ENCODE data around the gene TRIM28.
"Not testable (repeated sequence)": the region's sequence is repeated elsewhere in the genome, so short reads cannot be mapped to it uniquely, and the experiment has no call there.

The TRIM28 gene

DNA sequence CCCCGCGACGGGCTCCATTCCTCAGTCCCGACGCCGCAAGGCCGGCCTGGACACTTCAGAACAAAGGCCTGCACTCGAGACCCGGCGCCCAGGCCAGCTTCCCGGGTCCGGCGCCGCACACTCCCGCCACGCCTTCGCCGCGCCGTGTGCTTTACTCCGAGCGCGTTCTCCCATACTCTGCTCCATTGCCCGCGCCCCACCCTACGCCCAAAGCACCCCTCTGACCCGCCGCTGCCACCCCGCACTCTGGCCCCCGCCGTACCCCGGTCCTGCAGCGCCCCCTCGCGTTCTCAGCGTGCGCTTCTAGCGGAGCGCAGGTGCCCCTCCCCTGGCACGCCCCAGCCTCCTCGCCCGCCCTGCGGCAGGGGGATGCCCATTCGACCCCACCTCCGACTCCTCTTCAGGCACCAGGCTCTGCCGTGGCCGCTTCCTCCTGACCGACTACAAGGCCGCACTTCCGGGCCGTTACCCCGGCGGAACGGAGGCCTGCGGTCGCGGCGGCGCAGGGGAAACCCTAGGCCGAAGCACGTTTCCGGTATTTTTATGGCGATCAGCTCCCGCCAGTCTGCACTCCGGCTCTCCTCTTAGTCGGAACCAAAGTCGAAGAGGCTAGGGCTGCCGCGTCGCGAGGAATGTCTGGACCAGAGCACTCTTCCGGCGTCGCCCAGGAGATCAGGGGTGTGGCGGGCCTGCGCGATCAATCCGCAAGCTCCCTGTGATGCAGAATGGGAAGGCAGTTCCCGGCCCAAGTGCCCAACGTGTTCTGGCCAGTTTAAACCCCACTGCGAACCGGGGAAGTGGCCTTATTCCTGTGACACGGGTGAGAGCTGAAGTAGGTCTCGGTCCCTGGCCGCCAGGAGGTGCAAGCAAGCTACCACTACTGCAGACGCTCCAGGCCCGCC is 24.3 kb upstream of the TRIM28 start, which contains the start of gene ZBTB45:
Gene ZBTB45 (minus strand): TSS at position 456 of the 902 bp plus-strand sequence. CDS start 2,137 bp downstream, outside the sequence.
- peak; percentile 86 for DNase-seq (ENCODE audit: low read depth)

GRCh38 chr19:58520257-58520599 is 23.6 kb upstream of the TRIM28 start:
- DNase-seq (ENCODE audit: low read depth): no peak

- DNase-seq (ENCODE audit: low read depth): no peak
Measured at GRCh38 chr19:58521651-58522050, 22.2 kb upstream of the TRIM28 start.

GRCh38 chr19:58522709-58523108 is 21.2 kb upstream of the TRIM28 start:
- no peak for DNase-seq (ENCODE audit: low read depth)

DNA sequence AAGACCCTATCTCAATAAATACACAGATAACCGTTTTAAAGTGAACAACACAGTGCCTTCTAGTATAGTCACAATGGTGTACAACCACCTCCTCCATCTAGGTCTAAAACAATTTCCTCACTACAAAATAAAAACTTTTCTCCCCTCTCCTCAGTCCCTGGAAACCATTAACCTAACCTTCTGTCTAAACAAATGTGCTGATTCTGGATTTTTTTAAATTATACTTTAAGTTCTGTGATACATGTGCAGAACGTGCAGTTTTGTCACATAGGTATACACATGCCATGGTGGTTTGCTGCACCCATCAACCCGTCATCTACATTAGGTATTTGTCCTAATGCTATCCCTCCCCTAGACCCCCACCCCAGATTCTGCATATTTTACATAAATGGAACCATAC is 14.5 kb upstream of the TRIM28 start:
- no peak for DNase-seq (ENCODE audit: low read depth)

DNA sequence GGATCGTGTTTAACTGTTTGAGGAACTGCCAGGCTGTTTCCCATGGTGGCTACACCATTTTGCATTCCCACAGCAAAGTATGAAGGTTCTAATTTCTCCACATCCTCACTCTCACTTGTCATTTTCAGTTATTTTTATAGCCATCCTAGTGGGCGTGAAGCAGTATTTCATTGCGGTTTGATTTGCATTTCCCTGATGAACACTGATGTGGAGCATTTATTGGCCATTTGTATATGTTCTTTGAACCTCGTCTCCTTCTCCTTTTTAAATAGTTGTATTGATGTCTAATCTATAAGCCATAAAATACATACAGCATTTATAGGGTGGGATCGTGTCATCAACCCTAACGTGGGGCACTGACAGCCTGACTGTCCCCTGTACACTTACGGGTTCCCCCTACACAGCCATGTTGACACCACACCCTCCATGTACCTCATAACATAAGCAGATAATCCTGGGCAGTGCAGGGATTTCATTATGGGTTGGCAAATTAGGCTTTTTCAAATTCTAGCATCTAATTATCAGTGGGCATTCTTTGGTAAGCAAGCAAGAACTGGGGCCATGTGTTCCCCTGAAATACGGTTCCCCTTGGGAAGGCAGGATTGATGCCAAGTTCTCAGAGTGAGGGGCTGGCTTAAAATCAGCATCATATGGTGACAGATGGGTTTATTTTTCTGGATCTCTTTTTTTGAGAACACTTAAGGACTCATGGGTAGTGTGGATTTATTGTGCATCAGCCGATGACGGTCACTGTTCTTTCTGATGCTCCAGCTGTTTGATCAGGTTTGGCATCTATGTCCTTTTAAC is 12.6 kb upstream of the TRIM28 start:
- no peak for DNase-seq (ENCODE audit: low read depth)

DNA sequence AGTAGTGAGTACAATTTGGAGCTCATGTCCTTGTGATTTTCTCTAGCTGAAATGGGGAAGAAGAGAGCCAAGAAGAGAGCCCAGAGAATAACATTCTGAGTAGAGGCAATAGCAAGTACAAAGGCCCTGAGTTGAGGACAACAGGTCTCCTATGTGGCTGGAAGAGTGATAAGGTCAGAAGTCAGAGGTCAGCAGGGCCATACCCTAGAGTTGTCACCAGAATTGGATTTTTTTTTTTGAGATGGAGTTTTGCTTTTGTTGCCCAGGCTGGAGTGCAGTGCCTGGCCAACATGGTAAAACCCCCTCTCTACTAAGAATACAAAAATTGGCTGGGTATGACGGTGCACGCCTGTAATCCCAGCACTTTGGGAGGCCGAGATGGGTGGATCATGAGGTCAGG is 8.0 kb upstream of the TRIM28 start:
- no peak for DNase-seq (ENCODE audit: low read depth)

DNA sequence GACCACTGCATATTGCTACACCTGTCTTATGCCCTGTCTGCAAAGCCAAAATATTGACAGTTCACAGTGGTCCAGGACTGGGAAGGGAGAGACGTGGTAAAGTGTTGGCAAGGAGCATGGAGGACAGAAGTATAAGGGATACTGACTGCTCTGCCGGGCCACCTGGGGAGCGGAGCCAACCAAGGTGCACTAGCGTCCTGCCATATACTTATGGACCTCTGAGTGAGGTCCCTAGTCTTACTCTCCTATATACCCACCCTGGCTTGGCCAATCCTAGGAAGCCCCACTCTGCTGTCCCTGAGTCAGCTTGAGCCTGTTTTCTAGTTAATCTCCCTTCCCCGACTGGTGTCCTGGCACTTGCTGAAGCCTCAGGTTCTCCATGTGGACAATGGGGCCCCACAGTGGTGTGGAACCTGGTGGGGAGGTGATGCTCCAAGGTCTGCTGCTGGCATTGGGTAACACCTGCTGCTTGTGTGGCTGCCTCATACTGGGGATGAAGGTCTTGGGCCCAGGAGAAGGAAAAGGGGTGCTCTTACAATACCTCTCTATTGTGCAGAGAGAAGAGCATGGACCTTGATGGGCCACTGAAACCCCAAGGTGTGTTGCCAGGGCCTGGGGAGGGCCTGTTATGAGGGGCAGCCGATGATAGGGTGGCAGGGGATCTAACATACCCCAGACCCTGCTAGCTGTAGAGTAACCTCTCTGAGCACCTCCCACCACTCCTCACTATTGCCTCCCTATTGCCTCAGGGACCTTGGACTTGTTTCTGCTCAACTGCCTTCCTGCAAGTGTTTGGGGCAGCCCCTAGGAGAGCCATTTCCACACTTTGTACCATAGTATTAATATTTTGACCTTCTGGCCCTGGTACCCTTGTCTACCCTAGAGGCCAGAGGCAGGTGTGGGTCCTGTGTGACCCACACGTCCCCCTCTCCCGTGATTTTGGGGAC is 6.7 kb upstream of the TRIM28 start:
- DNase-seq (ENCODE audit: low read depth): no peak

DNA sequence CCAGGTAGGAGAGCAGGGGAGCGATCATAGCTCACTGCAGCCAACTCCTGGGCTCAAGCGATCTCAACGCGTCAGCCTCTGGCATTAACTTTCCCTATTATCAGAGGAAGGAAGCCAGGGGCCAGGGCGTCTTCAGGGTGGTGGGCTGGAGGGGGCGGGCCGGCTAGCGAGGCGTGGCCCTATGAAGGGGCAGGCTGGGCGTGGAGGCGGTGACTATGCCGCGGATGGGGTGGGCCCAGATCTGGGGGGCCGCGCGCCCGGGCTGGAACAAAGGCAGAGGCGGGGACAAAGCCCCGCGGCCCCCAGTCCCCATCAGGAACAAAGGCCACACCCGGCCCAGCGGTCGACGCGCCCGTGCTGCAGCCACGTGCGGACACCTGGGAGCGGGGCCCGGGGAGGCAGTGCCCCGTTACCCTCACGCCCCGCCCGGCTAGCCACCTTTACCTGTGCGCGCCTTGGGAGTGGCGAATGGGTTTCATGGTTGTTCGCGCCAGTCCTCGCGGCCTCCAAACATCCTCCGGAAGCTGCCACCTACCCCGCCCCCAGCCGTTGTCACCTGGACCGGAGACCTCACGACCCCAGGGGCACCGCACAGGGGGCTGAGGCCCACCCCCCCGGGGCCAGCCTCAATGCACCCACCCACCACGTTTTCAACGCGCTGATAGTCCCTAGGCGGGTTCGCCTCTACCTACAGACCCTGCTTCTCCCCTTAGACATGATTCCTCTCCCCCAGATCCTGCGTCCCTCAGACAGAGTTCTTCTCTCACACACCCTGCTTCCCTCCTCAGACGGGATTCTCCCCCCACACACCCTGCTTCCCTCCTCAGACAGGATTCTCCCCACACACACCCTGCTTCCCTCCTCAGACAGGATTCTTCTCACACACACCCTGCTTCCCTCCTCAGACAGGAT is 5.4 kb upstream of the TRIM28 start:
- DNase-seq (ENCODE audit: low read depth): no peak

- DNase-seq (ENCODE audit: low read depth): not testable (repeated sequence)
Measured at GRCh38 chr19:58539169-58539559, 4.7 kb upstream of the TRIM28 start.

DNA sequence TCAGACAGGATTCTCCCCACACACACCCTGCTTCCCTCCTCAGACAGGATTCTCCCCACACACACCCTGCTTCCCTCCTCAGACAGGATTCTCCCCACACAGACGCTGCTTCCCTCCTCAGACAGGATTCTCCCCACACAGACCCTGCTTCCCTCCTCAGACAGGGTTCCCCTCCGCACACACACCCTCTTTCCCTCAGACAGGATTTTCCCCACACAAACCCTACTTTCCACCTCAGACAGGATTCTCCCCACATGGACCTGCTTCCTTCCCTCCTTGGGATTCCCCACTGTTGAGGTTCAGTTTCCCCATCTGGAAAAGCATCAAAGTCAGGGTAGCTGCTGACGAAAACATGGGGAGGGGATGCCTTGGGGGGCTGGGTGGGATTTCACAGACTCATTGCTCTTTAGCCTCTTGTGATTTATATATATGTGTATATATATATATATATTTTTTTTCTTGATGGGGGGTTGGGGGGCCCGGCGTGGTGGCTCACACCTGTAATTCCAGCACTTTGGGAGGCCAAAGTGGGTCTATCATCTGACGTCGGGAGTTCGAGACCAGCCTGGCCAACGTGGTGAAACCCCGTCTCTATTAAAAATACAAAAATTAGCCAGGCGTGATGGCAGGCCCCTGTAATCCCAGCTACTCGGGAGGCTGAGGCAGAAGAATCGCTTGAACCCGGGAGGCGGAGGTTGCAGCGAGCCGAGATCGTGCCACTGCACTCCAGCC is 1.1 kb upstream of the TRIM28 start:
- not testable (repeated sequence) for DNase-seq (ENCODE audit: low read depth)

- DNase-seq (ENCODE audit: low read depth): peak; percentile 43
Measured at GRCh38 chr19:58544591-58545285, 874 bp downstream of the TRIM28 start.

- DNase-seq (ENCODE audit: low read depth): no peak
Measured at GRCh38 chr19:58545286-58546018, 1.6 kb downstream of the TRIM28 start.

GRCh38 chr19:58546019-58546530 is 2.2 kb downstream of the TRIM28 start:
- DNase-seq (ENCODE audit: low read depth): no peak

DNA sequence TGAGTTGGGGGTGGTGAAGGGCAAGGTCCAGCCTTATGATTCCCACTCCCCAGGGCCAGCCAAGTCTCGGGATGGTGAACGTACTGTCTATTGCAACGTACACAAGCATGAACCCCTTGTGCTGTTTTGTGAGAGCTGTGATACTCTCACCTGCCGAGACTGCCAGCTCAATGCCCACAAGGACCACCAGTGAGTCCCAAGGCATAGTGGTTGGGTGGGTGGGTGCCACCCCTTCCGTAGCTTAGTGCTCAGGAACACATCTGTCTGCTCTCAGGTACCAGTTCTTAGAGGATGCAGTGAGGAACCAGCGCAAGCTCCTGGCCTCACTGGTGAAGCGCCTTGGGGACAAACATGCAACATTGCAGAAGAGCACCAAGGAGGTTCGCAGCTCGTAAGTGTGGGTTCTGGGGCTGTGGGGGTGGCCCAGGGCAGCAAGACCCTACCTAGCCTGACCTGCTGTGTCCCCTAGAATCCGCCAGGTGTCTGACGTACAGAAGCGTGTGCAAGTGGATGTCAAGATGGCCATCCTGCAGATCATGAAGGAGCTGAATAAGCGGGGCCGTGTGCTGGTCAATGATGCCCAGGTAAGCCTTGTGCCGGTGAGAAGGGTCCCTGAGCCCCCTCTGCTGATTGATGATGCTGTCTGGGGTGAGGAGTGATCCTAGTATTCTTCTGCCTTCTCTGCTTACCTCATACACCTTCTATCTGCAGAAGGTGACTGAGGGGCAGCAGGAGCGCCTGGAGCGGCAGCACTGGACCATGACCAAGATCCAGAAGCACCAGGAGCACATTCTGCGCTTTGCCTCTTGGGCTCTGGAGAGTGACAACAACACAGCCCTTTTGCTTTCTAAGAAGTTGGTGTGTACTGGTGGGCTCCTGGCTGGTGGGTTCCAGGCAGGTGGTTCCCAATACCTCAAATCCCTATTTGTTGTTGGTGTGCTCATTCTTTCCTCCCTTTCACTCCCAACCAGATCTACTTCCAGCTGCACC is 3.8 kb downstream of the TRIM28 start:
- no peak for DNase-seq (ENCODE audit: low read depth)

DNA sequence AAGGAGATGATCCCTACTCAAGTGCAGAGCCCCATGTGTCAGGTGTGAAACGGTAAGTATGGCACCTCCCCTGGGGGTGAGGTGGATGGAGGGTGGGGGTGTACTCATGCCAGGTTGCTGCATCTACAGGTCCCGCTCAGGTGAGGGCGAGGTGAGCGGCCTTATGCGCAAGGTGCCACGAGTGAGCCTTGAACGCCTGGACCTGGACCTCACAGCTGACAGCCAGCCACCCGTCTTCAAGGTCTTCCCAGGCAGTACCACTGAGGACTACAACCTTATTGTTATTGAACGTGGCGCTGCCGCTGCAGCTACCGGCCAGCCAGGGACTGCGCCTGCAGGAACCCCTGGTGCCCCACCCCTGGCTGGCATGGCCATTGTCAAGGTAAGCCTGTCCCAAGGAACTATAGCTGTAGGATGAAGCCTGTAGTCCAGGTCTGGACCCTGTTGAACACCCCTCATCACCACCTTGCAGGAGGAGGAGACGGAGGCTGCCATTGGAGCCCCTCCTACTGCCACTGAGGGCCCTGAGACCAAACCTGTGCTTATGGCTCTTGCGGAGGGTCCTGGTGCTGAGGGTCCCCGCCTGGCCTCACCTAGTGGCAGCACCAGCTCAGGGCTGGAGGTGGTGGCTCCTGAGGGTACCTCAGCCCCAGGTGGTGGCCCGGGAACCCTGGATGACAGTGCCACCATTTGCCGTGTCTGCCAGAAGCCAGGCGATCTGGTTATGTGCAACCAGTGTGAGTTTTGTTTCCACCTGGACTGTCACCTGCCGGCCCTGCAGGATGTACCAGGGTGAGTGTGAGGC is 5.2 kb downstream of the TRIM28 start:
- no peak for DNase-seq (ENCODE audit: low read depth)

Data from stimulated activated CD8-positive, alpha-beta memory T cell treated with anti-CD3 and anti-CD28 coated beads, Interleukin-7, amount 100 ng/mL, for 24 hours (primary cell).